Measurements from ENCODE around the gene KRT2.

Gene KRT2

DNA sequence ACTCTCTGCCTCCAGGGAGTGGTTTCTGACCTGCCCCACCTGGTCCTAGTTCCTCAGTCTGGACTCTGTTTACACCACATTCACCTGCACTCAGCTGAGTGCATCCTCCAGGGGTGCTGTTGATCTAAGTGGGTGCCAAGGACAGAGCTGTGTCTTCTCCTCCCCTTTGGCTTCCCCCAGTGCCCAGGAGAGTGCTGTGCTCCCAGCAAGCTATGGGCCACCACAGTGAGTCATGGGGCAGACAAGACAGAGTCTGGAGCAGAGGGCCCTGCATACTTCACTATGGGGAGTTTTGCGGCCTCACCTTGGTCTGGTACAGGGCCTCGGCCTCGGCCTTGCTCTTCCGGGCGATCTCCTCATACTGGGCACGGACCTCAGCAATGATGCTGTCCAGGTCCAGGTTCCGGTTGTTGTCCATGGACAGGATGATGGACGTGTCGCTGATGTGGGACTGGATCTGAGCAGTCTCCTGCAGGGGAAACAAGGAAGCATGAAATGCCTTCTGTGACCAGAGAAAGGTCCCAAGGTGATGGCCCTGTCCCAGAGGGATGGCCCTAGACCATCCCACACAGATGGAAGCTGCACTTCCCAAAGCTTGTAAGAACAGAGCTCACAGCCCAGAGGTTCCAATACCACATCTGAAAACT lies 38.5 kb downstream of the KRT2 start:
- no peak for DNase-seq

DNA sequence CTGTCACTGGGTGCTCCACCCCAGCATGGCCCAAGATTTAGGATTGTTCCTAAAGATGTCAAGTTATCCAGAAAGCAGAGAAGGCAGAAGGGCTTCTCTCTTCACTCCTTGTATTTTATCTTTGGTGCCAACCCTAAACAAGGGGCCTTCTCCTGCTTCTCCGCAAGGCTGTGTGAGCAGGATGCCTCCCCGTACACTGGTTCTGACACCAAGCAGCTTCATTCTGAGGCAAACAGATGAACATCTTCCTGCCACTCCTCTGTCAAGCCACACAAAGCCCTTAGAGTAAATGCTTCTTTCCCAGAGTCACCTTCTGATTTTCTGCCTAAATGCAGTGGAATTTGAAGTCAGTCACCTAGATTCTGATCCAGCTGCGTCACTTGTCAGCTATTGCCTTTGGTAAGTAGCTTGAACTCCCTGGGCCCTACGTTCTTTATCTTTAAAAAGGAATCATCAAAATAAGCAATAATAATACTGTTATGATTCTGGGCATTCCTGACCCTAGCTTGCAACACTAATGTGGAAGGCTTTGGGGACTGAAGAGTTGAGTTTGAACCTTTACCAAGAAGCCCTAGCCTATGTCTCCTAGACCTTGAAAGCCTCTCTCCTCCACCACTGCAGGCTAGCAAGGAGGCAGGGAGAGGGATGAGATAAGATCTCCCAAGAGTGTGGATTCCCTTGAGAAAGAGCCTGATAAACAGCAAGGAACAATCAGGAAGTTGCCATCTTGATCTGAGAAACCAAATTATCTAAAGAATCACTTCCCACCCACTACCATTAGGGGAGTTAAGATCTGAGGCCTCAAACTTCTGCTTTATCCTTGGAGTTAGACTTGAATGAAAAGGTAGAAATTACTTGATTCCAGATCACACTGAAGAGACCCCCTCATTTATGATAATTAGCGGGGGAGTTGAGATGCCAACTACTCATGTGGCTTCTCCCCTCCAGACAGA lies 39.3 kb downstream of the KRT2 start:
- DNase-seq: no peak

DNA sequence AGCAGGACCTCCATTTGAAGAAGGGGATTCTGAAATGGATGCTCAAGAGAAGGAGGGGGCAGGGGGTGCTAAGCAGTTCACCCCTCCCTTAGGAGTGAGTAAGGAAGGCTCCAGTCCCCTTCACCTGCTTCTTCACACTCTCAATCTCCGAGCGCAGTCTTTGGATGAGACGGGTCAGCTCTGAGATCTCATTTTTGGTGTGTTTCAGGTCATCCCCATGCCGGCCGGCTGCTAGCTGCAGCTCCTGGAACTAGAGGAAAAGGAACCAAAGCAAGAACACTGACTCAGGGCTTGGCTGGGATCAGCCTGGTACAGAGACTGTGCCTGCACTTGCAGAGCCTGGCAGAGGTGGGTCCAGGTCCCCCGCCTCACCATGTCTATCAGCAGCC lies 40.9 kb downstream of the KRT2 start:
- DNase-seq: no peak

GRCh38 chr12:52608826-52609630 lies 43.0 kb downstream of the KRT2 start:
- DNase-seq: no peak

DNA sequence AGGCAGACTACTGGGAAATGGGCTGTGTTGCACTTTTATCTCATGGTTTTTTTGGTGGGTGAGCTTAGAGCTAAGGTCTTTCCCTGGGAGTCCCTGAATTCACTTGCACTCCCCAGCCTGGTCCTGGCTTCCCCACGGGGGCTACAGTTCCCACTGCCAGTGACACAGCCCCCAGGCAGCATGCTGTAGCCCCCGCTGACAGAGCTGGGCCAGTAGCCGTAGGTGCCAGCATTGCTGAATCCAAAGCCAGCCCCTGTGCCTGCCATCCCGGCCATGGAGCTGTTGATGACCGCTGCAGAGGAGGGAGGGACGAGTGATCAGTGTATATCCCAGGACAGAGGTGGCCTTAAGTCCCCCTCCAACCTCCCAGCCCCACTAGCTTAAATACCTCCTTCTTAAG lies 43.9 kb downstream of the KRT2 start:
- DNase-seq: no peak

DNA sequence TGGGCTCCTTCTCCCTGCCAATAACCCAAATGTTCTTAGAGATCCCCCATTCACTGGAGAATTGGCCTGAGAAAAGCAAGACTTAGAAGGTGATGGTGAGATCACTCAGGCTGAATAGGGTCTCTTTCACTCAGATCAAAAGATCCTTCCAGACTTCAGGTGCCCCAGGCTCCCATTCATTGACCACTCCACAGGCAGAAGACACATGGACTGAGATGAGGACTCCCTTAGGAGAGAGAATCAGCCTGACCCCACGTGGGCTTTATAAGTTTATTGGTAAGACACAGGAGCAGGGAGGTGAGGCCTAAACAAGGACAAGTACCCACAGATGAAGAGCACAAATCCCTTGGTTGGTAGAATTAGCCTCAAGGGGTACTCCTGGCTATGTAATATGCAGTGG lies 44.7 kb downstream of the KRT2 start:
- no peak for DNase-seq

- DNase-seq: no peak
These were observed 45.3 kb downstream of the KRT2 start for GRCh38 chr12:52606581-52607218.

DNA sequence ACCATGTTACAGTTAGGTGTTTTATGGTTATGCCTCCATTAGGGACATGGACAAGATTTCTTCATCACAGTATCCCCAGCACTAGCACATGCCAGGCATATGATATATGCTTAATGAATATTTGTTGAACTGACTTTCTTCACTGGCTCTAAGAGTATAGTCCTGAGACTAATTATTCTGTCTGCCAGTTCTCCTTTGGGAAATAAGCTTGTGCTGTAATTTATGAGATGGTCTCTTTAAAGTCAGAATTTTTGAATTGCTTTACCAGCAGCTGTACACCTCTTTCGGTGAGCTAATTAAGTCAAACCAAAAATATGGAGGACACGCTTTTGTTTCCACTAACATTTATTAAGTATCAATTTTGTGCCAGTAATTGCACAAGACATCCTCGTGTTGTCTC lies 45.9 kb downstream of the KRT2 start:
- DNase-seq: no peak

DNA sequence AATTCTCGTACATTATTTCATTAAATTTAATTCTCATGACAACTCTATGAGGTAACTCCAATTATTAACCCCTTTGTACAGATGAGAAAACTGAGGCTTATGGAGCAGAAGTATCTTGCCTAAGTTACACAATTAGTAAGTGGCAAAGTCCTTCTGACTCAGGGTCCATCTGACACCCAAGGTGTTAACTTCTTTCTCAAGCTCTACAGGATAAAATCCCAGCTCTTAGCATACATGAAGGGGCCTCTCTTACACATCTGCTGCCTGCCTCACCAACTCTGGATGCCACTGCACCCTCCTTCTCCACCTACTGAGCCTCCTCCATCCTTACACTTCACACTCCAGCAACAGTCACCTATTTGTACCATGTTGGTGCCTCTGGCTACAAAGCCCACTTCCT lies 46.5 kb downstream of the KRT2 start:
- DNase-seq: no peak

- no peak for DNase-seq
These were observed 47.2 kb downstream of the KRT2 start for GRCh38 chr12:52604859-52605258.

DNA sequence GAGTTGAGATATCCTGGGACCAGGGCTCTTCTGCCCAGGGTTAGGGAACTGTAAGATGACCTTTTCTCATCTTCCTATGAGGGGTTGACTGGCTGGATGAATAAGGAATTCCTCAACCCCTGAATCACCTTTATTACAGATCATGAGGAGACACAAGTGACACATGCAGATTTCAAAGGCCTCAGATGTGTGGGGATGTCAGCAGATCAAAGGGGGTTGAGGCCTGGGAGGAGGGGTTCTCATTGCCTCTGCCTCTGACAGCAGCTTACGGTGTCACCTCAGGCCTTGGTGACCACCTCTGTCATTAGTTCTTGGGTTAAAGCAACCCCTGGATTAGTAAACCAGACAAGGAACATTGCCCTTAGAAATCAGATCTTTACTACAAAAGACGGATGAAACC lies 48.7 kb downstream of the KRT2 start:
- DNase-seq: no peak

GRCh38 chr12:52602552-52602951 lies 49.5 kb downstream of the KRT2 start:
- no peak for DNase-seq

GRCh38 chr12:52601671-52602070 lies 50.3 kb downstream of the KRT2 start:
- no peak for DNase-seq

- no peak for DNase-seq
These were observed 51.0 kb downstream of the KRT2 start, which contains the start of gene KRT72 for GRCh38 chr12:52600941-52601481. KRT72 (minus strand) TSS chr12:52601463; CDS start chr12:52601452, 11 bp downstream.

GRCh38 chr12:52600475-52600874 lies 51.5 kb downstream of the KRT2 start:
- DNase-seq: no peak

DNA sequence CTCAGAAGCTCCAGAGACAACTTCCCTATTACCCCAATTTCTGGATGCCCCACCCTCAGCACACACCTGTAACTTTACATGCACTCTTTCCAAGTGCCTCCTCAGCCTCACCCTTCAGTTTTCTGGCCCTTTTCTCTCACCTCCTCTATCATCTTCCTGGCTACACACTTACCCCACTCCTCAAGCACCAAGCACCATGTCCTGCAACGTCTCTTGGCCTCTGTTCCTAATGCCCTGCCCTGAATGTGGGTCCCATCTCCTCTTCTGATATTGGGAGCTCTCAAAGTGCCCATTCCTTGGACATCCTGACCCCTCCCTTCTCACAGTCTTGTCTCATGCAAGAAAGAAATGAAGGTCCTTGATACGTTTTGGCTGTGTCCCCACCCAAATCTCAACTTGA lies 51.9 kb downstream of the KRT2 start:
- DNase-seq: no peak

DNA sequence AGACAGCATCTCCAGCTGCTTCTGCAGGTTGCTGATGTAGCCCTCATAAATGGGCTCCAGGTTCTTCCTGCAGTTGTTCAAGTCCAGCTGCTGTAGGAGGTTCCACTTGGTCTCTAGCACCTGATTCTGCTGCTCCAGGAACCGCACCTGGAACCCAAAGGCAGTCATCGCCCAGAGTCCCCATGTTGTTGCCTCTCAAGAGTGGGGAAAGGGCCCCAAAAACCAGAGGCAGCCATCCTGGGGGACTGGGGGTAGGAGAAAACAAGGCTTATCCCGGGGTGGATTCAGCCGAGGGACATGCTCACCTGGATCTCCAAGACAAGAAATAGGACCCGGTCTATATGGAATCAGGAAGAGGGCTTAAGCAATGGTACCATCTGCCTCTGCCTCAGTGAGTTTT lies 53.0 kb downstream of the KRT2 start:
- no peak for DNase-seq
